T-helper 1 cell treated with Interleukin-12 subunit alpha and Interleukin-12 subunit beta and Interleukin-4 antibody, amounts not matched to agents 30 ng/mL and 1 ng/mL, for 36 hours (primary cell): ENCODE data around the gene S100A4. TPM values are rescaled to one million over a fixed set of nuclear protein-coding genes. Genes with fewer than 3 reads are reported as not detected.
"Not testable (repeated sequence)": the region's sequence is repeated elsewhere in the genome, so short reads cannot be mapped to it uniquely, and the experiment has no call there.

Experiments used
- intact Hi-C: fragments of 100-400 bp; cut with micrococcal nuclease; formaldehyde crosslinking; loops from one replicate; pipeline ENCODE4 v1.15.1; 2024
- total RNA-seq: library from RNA; stranded (reverse); gene quantifications from 2 replicates; pipeline ENCODE4 v1.2.3, GENCODE V29; 2022

Gene S100A4
- total RNA-seq, 1 donor from 2014 or later: 762 TPM

GRCh38 chr1:153567621-153568366, 22.2 kb upstream of the S100A4 start:
- intact Hi-C loops: loop anchor here (1.0 kb wide), 6 partner anchors 22 to 215 kb away; partner anchors contain the start of gene S100A4

GRCh38 chr1:153566414-153567371, 21.1 kb upstream of the S100A4 start:
- intact Hi-C loops: loop anchor here (1.0 kb wide), 1 partner anchor 68 kb away; the partner anchor contains the start of gene CHTOP

- intact Hi-C loops: loop anchor here (1.0 kb wide), 1 partner anchor 69 kb away; the partner anchor contains the start of gene CHTOP
Measured at GRCh38 chr1:153565529-153566374, 20.1 kb upstream of the S100A4 start, which contains the start of gene S100A2. S100A2 (minus strand) TSS chr1:153565844; CDS start chr1:153563877, 1,967 bp downstream.

GRCh38 chr1:153563991-153564390, 18.4 kb upstream of the S100A4 start:
- intact Hi-C loops: no loop called here

DNA sequence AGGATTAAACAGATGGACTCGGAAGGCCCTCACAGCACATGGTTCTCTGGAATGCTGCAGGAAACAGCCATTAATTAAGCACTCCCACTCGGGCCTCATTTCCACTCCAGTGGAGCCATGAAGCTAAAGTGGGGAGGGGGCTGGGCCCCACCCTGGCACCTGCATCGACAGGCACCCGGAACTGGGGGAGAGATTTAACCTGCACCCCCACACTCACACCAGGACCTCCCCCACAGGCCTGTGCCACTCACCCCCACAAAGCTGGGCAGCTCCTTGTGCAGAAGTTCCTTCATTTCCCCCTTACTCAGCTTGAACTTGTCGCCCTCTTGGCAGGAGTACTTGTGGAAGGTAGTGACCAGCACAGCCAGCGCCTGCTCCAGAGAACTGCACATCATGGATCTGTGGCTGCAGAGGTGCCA, 17.9 kb upstream of the S100A4 start:
- intact Hi-C loops: no loop called here

DNA sequence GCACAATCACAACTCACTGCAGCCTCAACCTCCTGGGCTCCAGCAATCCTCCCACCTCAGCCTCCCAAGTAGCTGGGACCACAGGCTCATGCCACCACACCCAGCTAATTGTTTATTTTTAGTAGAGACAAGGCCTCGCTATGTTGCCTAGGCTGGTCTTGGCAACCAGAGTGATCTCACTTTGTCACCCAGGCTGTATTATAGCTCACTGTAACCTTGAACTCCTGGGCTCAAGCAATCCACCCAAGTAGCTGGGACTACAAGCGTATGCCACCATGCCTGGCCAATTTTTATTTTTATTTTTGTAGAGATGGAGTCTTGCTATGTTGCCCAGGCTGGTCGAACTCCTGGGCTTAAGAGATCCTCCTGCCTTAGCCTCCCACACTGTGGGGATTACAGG, 16.4 kb upstream of the S100A4 start:
- intact Hi-C loops: not testable (repeated sequence)

DNA sequence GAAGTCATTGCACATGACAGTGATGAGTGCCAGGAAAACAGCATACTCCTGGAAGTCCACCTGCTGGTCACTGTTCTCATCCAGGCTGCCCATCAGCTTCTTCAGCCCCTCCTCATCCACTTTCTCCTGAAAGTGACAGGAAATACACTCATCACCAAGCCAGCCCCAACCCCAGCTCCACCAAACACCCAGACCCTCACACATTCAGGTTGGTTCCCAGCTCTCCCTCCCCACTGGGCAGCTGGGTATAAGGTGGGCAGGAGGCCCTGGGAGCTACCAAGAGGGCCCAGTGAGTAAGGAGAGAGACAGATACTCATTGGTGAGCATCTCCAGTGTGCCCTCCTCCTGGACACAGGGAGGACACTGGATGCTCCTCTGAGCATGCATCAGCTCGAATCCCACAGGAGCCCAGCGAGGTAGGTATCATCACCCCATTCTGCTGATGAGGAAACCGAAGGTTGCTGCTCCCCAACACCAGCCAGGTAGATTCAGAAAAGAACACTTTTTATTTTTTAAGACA, 15.9 kb upstream of the S100A4 start:
- intact Hi-C loops: no loop called here

GRCh38 chr1:153560771-153561465, 15.3 kb upstream of the S100A4 start:
- intact Hi-C loops: no loop called here

- intact Hi-C loops: no loop called here
Measured at GRCh38 chr1:153560241-153560640, 14.6 kb upstream of the S100A4 start.

GRCh38 chr1:153557877-153558276, 12.3 kb upstream of the S100A4 start:
- intact Hi-C loops: no loop called here

- intact Hi-C loops: no loop called here
Measured at GRCh38 chr1:153556348-153556747, 10.7 kb upstream of the S100A4 start.

DNA sequence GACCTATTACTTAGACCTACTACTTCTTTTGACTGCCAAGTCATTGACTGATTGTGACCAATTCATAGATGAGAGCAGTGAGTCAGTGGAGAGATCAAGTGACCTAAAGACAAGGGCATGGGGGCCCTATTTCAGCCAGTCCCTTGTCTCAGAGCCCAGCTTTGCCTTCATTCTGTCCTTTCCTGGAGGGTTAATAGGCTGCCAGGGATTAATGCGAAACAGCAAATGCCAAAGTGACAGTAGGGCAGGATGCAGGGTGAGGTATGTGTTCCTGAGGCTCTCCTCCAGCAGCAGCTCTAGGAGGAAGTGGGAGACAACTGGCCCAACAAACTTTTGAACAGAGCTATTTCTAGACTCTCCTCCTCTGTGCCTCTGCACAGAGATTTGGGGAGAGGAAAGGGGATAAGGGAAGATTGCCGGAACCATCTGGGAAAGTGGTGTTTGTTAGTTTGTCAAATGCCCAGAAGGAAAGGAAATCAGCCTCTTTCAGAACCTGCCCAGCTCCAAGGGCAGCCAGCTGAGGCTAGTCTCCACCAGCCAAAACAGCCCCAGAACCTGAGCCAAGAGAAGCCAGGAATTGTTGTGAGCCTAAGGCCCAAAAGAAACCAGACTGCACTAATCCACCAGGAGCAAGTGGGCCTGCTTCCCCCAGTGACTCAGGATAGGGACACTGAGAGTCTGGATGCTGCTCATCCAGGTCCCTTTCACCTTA, 8.4 kb upstream of the S100A4 start:
- intact Hi-C loops: no loop called here

DNA sequence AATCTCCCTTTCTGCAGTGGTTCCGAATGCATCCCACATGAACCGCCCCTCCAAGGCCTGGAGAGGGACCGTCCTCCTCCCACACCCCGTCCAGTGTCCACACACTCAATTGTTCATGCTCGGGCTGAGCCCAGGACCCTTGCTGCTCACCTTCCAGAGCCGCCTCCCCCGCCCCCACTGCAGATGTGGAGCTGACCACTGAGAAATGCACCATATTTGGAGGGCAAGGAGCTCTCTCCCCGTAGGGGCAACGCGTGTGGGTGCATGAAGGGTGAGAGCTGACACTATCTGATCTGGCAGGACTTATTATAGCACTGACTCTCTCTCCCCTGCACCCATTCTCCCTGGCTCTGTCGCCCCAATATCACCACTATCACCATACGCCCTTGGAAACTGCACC, 7.5 kb upstream of the S100A4 start:
- intact Hi-C loops: no loop called here

DNA sequence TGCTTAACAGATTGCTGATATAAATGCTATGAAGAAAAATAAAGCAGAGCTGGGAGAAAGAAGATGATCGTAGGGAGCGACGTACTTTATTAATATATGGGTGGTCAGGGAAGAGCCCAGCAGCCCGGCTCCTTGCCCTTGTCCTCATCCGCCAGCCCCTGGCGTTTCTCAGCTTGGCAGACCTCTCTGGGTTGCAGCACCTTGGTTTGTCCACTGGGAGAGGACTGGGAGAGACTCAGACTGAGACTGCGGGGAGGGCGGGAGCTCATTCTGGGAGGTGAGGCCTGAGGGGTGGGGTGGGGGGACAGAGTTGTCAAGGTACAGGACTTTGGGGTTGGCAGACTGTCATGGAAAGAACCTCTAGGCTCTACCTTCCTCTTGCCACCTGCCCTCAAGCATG, 6.7 kb upstream of the S100A4 start:
- intact Hi-C loops: no loop called here

GRCh38 chr1:153550827-153551500, 5.4 kb upstream of the S100A4 start:
- intact Hi-C loops: no loop called here

GRCh38 chr1:153550398-153550758, 4.8 kb upstream of the S100A4 start:
- intact Hi-C loops: no loop called here

DNA sequence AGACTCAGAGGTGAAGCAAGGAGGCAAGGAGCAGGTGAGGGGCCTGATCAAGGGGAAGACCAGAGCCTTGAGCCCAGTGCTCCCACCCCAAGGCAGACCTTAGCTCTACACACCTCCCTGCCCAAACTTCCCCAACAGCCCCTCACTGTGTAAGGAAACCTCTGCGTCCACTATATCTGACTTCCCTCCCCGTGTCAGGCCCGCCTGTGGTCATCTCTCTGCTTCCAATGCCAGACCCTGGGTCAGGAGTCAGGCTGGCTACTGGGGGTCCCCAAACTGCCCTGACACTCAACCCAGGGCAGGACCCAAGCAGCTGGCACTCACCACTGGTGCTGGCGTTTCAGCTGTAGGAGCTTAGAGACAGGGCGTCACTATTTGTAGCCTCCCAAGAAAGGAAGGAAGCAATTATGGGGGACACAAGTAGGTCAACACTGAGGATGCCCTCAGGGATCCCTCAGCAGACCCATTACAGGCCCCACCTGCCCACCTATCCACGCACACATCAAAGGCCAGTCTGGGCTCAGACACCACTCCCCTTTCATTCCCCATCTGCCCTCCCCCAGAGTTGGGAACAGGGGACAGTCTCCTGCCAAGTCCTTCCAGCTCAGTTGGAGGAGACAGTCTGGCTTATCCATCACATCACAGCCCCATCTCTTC, 4.3 kb upstream of the S100A4 start:
- intact Hi-C loops: loop anchor here (5.0 kb wide), 1 partner anchor 177 kb away; the partner anchor contains the start of gene INTS3
